ENCODE data around the gene PIEZO2.

- TF ChIP-seq CTCF (IDR thresholded peaks at IDR 0.05; ENCODE audit: low read length) = no peak
- no peak for TF ChIP-seq EZH2 (IDR thresholded peaks at IDR 0.05; ENCODE audit: borderline replicate concordance, low read length)
These were observed 96.1 kb downstream of the PIEZO2 start for GRCh38 chr18:11053293-11053692.

Measured in OCI-LY1 (cell line).